ENCODE measurements around the gene SCAF8.

SCAF8 gene

GRCh38 chr6:154822947-154823558 lies 89.8 kb downstream of the SCAF8 start:
- Histone ChIP-seq H3K4me1 (ENCODE audit: control insufficient read depth, insufficient read depth, low read length) (no peaks in the 10 kb centered on the region), H3K36me3 (ENCODE audit: control insufficient read depth in 2 of 2, insufficient read depth in 1 of 2, low read length in 2 of 2) (peaks cover 58 to 77% of the 10 kb centered on the region in 2 experiments), H3K4me3 (ENCODE audit: low read depth, low read length) (no peak overlapping the region), H3K27ac (ENCODE audit: extremely low read depth, low read depth, low read length) (no peak overlapping the region), H3K9me3 (ENCODE audit: control insufficient read depth, insufficient read depth, low read depth, low read length) (no peaks in the 10 kb centered on the region)
- CTCF ChIA-PET: interaction anchor here (0.6 kb wide), 2 partner anchors 18 to 202 kb away, joined by 3 read pairs; no protein-coding TSS in a partner anchor
- TF ChIP-seq ZNF112 (tag by site-specific recombination; IDR thresholded peaks at IDR 0.05) (no peak), SETDB1 (IDR thresholded peaks at IDR 0.05; ENCODE audit: insufficient read length, low read length) (no peak), ZNF561 (tag by site-specific recombination; IDR thresholded peaks at IDR 0.05; ENCODE audit: borderline replicate concordance) (no peak), ZNF146 (tag by site-specific recombination; IDR thresholded peaks at IDR 0.05) (no peak), GLIS2 (tag by site-specific recombination; IDR thresholded peaks at IDR 0.05) (no peak), FEZF1 (tag by site-specific recombination; IDR thresholded peaks at IDR 0.05) (no peak), ZNF174 (tag by site-specific recombination; IDR thresholded peaks at IDR 0.05) (no peak)
- POLR2A ChIA-PET: no interaction called here

DNA sequence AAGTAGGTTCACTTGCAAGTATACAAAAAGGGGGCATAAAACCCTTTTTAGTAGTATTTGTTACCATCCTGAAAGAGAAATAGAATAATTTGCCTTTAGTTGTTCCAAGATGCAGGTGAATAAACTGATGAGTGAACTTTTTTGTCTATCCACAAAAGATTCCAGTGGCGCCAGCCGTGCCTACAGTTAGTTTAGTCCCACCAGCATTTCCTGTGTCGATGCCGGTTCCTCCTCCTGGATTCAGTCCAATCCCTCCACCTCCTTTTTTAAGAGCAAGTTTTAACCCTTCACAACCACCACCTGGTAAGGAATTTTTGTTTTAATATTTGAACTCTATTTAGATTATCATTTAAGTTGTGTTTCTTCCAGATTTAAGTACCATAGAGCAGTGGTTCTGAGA lies 90.9 kb downstream of the SCAF8 start:
- no peak overlapping the region for H3K27ac ChIP-seq (ENCODE audit: extremely low read depth, low read depth, low read length)
- ChIA-PET POLR2A (no interaction called here), CTCF (no interaction called here)
- H3K36me3 ChIP-seq (ENCODE audit: control insufficient read depth in 2 of 2, insufficient read depth in 1 of 2, low read length in 2 of 2): peaks cover 57 to 78% of the 10 kb centered on the region in 2 experiments
- no peak for TF ChIP-seq ZNF155 (tag by site-specific recombination; IDR thresholded peaks at IDR 0.05)
- no peak for TF ChIP-seq TCF7L2 (IDR thresholded peaks at IDR 0.05; ENCODE audit: borderline replicate concordance, low read depth, low read length)
- no peak for TF ChIP-seq ZNF223 (tag by site-specific recombination; IDR thresholded peaks at IDR 0.05)
- no peak for TF ChIP-seq ZNF221 (tag by site-specific recombination; IDR thresholded peaks at IDR 0.05; ENCODE audit: borderline replicate concordance)
- TF ChIP-seq ZNF138 (tag by site-specific recombination; IDR thresholded peaks at IDR 0.05; ENCODE audit: borderline replicate concordance): no peak
- TF ChIP-seq ZNF639 (tag by site-specific recombination; IDR thresholded peaks at IDR 0.05): no peak
- TF ChIP-seq IKZF3 (tag by site-specific recombination; IDR thresholded peaks at IDR 0.05): no peak
- no peak for TF ChIP-seq ZFP41 (tag by site-specific recombination; IDR thresholded peaks at IDR 0.05; ENCODE audit: borderline replicate concordance)
- no peak for TF ChIP-seq ZNF747 (tag by site-specific recombination; IDR thresholded peaks at IDR 0.05)
- TF ChIP-seq KLF8 (tag by site-specific recombination; IDR thresholded peaks at IDR 0.05): no peak
- no peak for TF ChIP-seq ZNF830 (tag by site-specific recombination; IDR thresholded peaks at IDR 0.05; ENCODE audit: low read depth)
- TF ChIP-seq, protein P1, sequence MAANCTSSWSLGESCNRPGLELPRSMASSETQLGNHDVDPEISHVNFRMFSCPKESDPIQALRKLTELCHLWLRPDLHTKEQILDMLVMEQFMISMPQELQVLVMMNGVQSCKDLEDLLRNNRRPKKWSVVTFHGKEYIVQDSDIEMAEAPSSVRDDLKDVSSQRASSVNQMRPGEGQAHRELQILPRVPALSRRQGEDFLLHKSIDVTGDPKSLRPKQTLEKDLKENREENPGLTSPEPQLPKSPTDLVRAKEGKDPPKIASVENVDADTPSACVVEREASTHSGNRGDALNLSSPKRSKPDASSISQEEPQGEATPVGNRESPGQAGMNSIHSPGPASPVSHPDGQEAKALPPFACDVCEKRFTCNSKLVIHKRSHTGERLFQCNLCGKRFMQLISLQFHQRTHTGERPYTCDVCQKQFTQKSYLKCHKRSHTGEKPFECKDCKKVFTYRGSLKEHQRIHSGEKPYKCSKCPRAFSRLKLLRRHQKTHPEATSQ (tag by site-specific recombination; IDR thresholded peaks at IDR 0.05): no peak
- TF ChIP-seq ZNF37A (tag by site-specific recombination; IDR thresholded peaks at IDR 0.05): no peak
- TF ChIP-seq OVOL3 (tag by site-specific recombination; IDR thresholded peaks at IDR 0.05): no peak
- no peak for TF ChIP-seq ZNF324 (tag by site-specific recombination; IDR thresholded peaks at IDR 0.05)
- TF ChIP-seq ZNF394 (tag by site-specific recombination; IDR thresholded peaks at IDR 0.05; ENCODE audit: borderline replicate concordance): no peak
- no peak for TF ChIP-seq ZSCAN18 (tag by site-specific recombination; IDR thresholded peaks at IDR 0.05)
- H3K4me1 ChIP-seq (ENCODE audit: control insufficient read depth, insufficient read depth, low read length): no peaks in the 10 kb centered on the region
- no peaks in the 10 kb centered on the region for H3K9me3 ChIP-seq (ENCODE audit: control insufficient read depth, insufficient read depth, low read depth, low read length)
- no peak overlapping the region for H3K4me3 ChIP-seq (ENCODE audit: low read depth, low read length)

All from HEK293 (cell line).